GM12872 (cell line): Measurements from ENCODE around the gene TDP2.

Experiments used
- CTCF ChIP-seq: IDR thresholded peaks from 3 replicates; pipeline ENCODE4 v1.5.1; 2011; ENCODE audit warnings: low read depth, mild to moderate bottlenecking, low read length, moderate library complexity; ENCODE audit not compliant: insufficient read depth

The TDP2 gene

GRCh38 chr6:24631671-24632070, 35.0 kb downstream of the TDP2 start:
- no peak for TF ChIP-seq CTCF

GRCh38 chr6:24630856-24631505, 35.7 kb downstream of the TDP2 start:
- TF ChIP-seq CTCF, result no peak

- no peak for TF ChIP-seq CTCF
Observed at GRCh38 chr6:24621626-24622289, 44.9 kb downstream of the TDP2 start.

GRCh38 chr6:24620637-24621036, 46.1 kb downstream of the TDP2 start:
- no peak for TF ChIP-seq CTCF

- TF ChIP-seq CTCF, result no peak
Observed at GRCh38 chr6:24619661-24620060, 47.0 kb downstream of the TDP2 start.

- no peak for TF ChIP-seq CTCF
Observed at GRCh38 chr6:24614648-24615047, 52.1 kb downstream of the TDP2 start.

- no peak for TF ChIP-seq CTCF
Observed at GRCh38 chr6:24614043-24614420, 52.7 kb downstream of the TDP2 start.
